Astrocyte (in vitro differentiated cells and primary cell): Measurements from ENCODE around the gene AK5.

Experiments used
- EZH2 ChIP-seq: IDR thresholded peaks from 2 replicates; pipeline ENCODE4 v1.6.1; 2012; ENCODE audit warnings: mild to moderate bottlenecking, low read length, inconsistent platforms; ENCODE audit not compliant: insufficient read depth
- TF ChIP-seq, protein P1 (sequence below): IDR thresholded peaks from 2 replicates; pipeline ENCODE4 v1.5.1; 2011; ENCODE audit warnings: low read depth, mild to moderate bottlenecking, inconsistent platforms, low read length, moderate library complexity; ENCODE audit not compliant: insufficient read depth

DNA sequence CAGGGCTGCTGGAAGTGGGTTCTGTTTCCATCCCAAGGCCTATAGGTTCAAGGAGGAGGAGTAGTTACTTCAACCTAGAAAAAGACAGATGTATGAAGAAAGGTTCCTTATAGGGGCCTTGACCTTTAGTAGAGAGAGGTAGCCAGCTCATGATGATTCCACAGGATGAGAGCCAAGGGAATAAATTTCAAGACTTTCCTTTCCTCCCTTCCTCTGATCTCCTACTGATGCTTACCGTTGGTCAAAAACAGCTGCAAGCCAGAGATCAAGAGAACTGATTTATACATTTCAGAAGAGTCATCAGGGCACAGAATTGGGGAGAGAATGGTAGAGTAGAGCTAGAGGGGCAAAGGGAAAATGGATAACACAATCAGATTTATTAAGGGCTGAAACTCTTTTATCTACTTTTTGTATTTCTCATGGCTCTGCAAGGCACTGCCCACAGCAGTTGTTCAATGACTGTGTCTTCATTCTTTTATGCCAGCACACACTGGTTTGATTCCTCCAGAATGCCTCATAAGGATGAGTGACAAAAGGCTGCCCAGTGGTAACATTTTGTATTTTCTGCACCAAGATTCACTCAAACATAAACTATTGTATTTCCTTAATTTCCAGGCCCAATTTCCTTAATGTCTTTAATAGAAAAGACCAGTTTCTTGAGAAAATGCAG lies 37.4 kb downstream of the AK5 start:
- TF ChIP-seq, protein P1, sequence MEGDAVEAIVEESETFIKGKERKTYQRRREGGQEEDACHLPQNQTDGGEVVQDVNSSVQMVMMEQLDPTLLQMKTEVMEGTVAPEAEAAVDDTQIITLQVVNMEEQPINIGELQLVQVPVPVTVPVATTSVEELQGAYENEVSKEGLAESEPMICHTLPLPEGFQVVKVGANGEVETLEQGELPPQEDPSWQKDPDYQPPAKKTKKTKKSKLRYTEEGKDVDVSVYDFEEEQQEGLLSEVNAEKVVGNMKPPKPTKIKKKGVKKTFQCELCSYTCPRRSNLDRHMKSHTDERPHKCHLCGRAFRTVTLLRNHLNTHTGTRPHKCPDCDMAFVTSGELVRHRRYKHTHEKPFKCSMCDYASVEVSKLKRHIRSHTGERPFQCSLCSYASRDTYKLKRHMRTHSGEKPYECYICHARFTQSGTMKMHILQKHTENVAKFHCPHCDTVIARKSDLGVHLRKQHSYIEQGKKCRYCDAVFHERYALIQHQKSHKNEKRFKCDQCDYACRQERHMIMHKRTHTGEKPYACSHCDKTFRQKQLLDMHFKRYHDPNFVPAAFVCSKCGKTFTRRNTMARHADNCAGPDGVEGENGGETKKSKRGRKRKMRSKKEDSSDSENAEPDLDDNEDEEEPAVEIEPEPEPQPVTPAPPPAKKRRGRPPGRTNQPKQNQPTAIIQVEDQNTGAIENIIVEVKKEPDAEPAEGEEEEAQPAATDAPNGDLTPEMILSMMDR = no peak
- TF ChIP-seq EZH2 = no peak
